HUDEP-2 (cell line): ENCODE results near the gene SPEM3.
"Not testable (repeated sequence)": the region's sequence is repeated elsewhere in the genome, so short reads cannot be mapped to it uniquely, and the experiment has no call there.

ENCODE experiments used
- DNase-seq, 76 experiments: peaks; one replicate each; lab custom pipeline; 2025; ENCODE audit not compliant: unreplicated experiment in 76 of 76; lab: John Stamatoyannopoulos, UW

SPEM3 gene

GRCh38 chr17:7468290-7468689, 39.6 kb downstream of the SPEM3 start:
- DNase-seq = no peak

GRCh38 chr17:7468804-7469389, 40.2 kb downstream of the SPEM3 start:
- DNase-seq = no peak

- not testable (repeated sequence) for DNase-seq
These were observed 41.2 kb downstream of the SPEM3 start for GRCh38 chr17:7469843-7470242.

GRCh38 chr17:7470457-7470973, 41.9 kb downstream of the SPEM3 start:
- DNase-seq = not testable (repeated sequence)

GRCh38 chr17:7471729-7472128, 43.1 kb downstream of the SPEM3 start:
- no peak for DNase-seq

- not testable (repeated sequence) for DNase-seq
These were observed 46.1 kb downstream of the SPEM3 start for GRCh38 chr17:7474767-7475166.

- DNase-seq = peak in 66 of 76 experiments; percentile 31 to 83 (median 60)
These were observed 47.2 kb downstream of the SPEM3 start for GRCh38 chr17:7475764-7476422.

- peak in 4 of 76 experiments; percentile 31 to 45 (median 38) for DNase-seq
These were observed 47.8 kb downstream of the SPEM3 start for GRCh38 chr17:7476494-7476893.

GRCh38 chr17:7476951-7477350, 48.3 kb downstream of the SPEM3 start:
- no peak for DNase-seq

- peak in 19 of 76 experiments; percentile 7 to 49 (median 29) for DNase-seq
These were observed 49.0 kb downstream of the SPEM3 start for GRCh38 chr17:7477392-7478275.

- DNase-seq = peak in 42 of 76 experiments; percentile 16 to 61 (median 37)
These were observed 49.9 kb downstream of the SPEM3 start for GRCh38 chr17:7478276-7479212.

- peak in 22 of 76 experiments; percentile 3 to 47 (median 21) for DNase-seq
These were observed 50.8 kb downstream of the SPEM3 start, which contains the start of gene ZBTB4 for GRCh38 chr17:7479213-7480088. TSS of gene ZBTB4 (minus strand) at chr17:7479631. CDS start at chr17:7466801, 12,830 bp downstream.

GRCh38 chr17:7480089-7480384, 51.4 kb downstream of the SPEM3 start:
- DNase-seq = no peak

GRCh38 chr17:7481275-7481674, 52.6 kb downstream of the SPEM3 start, which contains the start of gene SLC35G6:
TSS of gene SLC35G6 (plus strand) at chr17:7481446. CDS start at chr17:7481517, 71 bp downstream.
- DNase-seq = not testable (repeated sequence)

GRCh38 chr17:7481842-7482741, 53.4 kb downstream of the SPEM3 start:
- DNase-seq = peak in 40 of 76 experiments; percentile 12 to 69 (median 42)
